Putamen (tissue), 1 donor: ENCODE measurements around the gene NR1D1.

ENCODE experiments used
- DNase-seq: peaks from one replicate; pipeline ENCODE4 v3.0.0-alpha.2; 2016; ENCODE audit warnings: low spot score

NR1D1 gene

DNA sequence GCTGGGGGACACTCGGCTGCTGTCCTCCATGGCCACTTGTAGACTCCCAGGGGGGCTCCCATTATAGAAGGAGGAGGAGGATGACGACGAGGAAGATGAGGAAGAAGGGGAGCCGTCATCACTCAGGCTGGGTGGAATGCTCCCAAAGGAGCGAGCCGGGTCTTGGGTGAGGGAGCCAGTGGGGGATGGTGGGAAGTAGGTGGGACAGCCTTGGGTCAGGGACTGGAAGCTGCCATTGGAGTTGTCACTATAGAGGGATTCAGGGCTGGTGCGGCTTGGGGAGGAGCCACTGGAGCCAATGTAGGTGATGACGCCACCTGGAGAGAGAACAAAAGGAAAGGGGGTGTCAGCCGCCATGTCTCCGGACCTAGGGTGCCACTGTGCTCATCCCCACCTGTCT is 3.3 kb downstream of the NR1D1 start:
- DNase-seq = no peak

GRCh38 chr17:40095944-40096791 is 4.2 kb downstream of the NR1D1 start:
- DNase-seq = no peak

GRCh38 chr17:40095351-40095943 is 4.9 kb downstream of the NR1D1 start:
- no peak for DNase-seq

DNA sequence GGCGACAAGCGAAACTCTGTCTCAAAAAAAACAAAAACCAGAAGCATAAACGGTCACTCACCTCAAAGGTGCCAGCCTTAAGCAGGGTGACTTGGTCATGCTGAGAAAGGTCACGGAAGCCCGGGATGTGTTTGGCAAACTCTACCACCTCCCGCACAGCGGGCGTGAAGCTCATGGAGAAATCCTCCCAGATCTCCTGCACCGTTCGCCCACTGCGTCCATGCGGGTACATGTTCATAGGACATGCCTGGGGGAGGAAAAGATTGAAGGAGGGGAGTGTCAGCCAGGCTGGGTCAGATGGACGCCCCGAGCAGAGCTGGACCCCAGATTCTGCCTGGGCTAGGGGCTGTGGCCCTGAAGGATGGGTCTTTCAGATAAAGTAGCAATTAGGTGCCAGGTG is 5.5 kb downstream of the NR1D1 start:
- DNase-seq = no peak

DNA sequence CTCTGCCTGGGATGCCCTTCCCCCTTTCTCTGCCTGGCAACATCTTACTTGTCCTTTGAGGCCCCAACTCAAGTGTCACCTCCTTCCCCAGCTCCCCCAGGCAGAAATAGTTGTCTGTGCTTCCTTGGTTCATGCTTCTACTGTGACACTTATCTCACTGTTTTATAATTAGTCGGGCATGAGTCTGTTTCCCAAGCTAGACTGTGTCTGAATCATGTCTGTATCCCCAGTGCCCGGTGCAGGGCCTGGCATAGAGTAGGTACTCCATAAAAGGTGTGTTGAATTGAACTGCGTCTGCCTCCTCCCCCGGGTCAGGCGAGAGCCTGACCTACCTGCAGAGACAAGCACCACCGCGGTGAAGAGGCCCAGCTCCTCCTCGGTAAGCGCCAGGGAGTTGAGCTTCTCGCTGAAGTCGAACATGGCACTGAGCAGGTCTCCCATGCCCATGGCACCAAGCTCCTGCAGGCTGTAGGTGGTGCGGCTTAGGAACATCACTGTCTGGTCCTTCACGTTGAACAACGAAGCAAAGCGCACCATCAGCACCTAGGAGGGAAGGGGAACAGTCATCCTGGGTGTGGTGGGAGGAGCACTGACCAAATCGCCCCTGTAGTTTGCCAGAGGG is 6.7 kb downstream of the NR1D1 start:
- no peak for DNase-seq

DNA sequence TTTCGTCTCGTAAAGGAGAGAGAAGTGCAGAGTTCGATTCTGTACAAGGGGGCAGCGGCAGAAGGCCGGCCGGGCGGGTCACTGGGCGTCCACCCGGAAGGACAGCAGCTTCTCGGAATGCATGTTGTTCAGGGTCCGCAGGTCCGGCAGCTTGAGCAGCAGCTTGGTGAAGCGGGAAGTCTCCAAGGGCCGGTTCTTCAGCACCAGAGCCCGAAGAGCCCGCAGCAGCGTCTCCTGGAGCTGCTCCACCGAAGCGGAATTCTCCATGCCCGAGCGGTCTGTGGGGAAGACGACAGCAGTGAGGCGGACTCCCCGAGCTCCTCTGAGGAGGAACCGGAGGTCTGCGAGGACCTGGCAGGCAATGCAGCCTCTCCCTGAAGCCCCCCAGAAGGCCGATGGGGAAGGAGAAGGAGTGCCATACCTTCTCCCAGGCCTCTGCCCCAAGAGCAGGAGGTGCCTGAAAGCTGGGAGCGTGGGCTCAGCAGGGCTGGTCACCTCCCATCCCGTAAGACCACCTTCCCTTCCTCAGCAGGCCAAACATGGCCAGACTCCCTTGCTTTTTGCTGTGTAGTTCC is 7.3 kb downstream of the NR1D1 start:
- DNase-seq = no peak

GRCh38 chr17:40092581-40092980 is 7.8 kb downstream of the NR1D1 start:
- DNase-seq = no peak

- DNase-seq = no peak
Observed at GRCh38 chr17:40091691-40092397, 8.5 kb downstream of the NR1D1 start.

- DNase-seq = no peak
Observed at GRCh38 chr17:40090237-40091119, 9.9 kb downstream of the NR1D1 start.

- no peak for DNase-seq
Observed at GRCh38 chr17:40089077-40089895, 11.1 kb downstream of the NR1D1 start.

GRCh38 chr17:40087903-40088718 is 12.3 kb downstream of the NR1D1 start:
- DNase-seq = no peak

GRCh38 chr17:40087049-40087794 is 13.2 kb downstream of the NR1D1 start:
- no peak for DNase-seq

- no peak for DNase-seq
Observed at GRCh38 chr17:40086150-40087044, 14.0 kb downstream of the NR1D1 start.

GRCh38 chr17:40084477-40084876 is 15.9 kb downstream of the NR1D1 start:
- DNase-seq = no peak

DNA sequence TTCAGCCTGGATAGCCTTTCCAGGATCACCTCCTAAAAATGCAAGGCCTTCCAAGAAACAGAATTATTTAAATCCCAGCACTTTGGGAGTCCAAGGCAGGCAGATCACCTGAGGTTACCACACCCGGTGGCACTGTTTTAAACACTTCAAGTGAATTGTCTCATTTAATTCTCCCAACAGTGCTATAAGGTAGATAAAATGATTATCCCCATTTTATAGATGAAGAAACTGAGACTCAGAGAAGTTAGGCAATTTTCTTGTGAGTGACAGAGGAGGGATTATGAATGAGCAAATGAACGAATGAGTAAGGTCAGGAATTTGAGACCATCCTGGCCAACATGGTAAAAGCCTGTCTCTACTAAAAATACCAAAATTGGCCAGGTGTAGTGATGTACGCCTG is 20.8 kb downstream of the NR1D1 start:
- no peak for DNase-seq

- no peak for DNase-seq
Observed at GRCh38 chr17:40076591-40076990, 23.8 kb downstream of the NR1D1 start.

DNA sequence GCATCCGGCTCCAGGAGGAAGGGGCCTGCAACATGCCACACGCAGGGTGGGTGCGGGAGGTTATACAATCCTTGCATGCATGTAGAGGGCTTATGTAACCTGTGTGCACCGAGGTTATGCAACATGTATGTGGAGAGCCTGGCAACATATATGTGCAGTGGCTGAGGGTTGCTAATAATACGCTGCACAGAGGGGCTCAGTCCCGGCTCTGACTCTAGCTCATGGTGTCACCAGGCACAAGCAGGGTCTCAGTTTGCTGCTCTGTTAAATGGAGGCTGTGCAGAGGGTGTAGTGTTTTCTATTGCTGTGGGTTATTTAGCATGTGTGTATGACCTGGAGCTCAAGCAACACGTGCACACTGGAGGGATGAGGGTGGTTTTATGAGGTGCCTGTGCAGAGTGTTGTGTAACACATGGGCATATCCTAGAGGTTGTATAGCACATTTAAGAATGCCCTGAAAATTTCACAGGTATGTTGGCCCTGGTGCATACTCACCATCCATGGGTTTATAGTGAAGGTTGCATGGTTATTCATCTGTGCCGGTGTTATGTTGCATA is 24.4 kb downstream of the NR1D1 start:
- DNase-seq = no peak
